Right lobe of liver (tissue), 4 donors: Measurements from ENCODE around the gene EBPL.
A peak's percentile ranks its signal among the peaks of the same experiment; 100 is the strongest.

Experiments
- CTCF ChIP-seq, 4 donors: fragments of 200-600 bp in 3 of 4; fragments of 450-650 bp in 1 of 4; IDR thresholded peaks; one replicate each; pipeline versions ENCODE4 v1.5.1 to v1.8.0; 2016 to 2022; ENCODE audit warnings: antibody characterized with exemption in 4 of 4, mild to moderate bottlenecking in 2 of 4
- POLR2A ChIP-seq: fragments of 450-650 bp; IDR thresholded peaks from one replicate; pipeline ENCODE4 v1.6.1; 2017; ENCODE audit warnings: antibody characterized with exemption, mild to moderate bottlenecking
- donor health status: DM: no; HTN: no; CAD: no.
- donor health status: DM: no; HTN: no; CAD: no.
- donor health status: DM: no; HTN: yes; CAD: no.

- TF ChIP-seq CTCF (IDR thresholded peaks at IDR 0.05): peak in 3 of 4 donors; percentile 31 to 52 (median 46)
- TF ChIP-seq POLR2A: no peak
Observed at GRCh38 chr13:49649244-49649962, 41.9 kb downstream of the EBPL start.
